NCI-H1694 (cell line): ENCODE results near the gene IBA57.
A peak's percentile ranks its signal among the peaks of the same experiment; 100 is the strongest.

ENCODE experiments used
- DNase-seq: peaks from one replicate; lab custom pipeline; 2025; lab: John Stamatoyannopoulos, UW

IBA57 gene

DNA sequence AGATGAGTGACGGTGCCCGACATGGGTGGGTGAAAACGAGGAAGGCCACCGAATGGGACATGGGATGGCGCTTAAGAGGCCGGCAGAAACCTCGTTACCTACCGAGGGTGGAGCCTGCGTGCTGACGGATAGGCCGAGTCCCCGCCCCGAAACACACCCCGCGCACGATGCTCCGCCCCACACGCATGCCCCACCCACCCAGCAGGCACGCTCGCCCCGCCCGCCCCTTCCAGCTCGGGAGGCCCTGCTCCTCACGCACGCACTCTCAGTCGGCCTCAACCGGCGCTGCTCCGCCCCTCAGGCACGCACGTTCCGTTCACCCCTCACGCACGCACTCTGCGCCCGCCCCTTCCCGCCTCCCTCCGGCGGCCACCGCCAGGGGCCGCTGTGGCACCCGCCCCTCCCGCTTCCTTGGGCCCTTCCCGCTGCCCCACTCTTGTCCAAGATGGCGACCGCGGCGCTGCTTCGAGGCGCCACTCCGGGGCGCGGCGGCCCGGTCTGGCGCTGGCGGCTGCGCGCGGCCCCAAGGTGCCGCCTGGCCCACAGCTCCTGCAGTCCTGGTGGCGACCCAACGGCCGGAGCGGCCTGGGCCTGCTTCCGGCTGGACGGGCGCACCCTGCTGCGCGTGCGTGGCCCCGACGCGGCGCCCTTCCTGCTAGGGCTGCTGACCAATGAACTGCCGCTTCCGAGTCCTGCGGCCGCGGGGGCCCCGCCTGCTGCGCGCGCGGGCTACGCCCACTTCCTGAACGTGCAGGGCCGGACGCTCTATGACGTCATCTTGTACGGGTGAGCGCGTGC lies at the start of gene IBA57:
IBA57 (plus strand) TSS at position 433 of the 798 bp plus-strand sequence; CDS start at position 446, 13 bp downstream.
- DNase-seq: peak; percentile 94

DNA sequence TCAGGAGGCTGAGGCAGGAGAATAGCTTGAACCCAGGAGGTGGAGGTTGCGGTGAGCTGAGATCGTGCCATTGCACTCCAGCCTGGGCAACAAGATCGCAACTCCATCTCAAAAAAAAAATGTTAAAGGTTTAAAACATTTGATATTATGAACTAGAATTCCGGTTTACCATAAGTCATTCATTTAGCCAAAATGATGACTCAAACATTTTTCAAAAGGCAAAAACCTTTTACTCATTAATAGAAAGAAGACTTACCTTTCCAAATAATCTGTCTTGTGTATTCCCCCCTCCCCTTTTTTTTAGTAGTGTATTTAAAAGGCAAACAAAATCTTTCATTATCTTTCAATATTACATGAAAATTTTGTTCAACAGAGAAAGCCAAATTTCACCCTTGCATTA lies 48.3 kb upstream of the IBA57 start:
- no peak for DNase-seq

DNA sequence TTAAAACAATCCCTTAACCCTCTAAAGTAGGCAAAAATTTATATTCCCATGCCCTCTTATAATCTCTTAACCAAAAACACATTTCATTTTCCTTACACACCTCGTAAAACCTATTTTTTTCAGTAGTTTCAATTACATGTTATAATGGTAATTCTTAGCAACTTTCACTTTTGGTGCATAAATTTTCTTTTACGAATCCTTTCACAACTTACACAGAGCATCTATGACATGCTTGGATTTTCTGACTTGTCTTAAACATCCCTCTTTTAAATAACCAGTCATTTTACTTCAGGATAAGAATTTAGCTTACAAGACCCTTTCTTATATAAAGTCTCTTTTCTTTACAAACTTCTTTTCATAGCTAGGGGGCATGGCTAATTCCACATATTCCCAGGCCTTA lies 47.6 kb upstream of the IBA57 start:
- DNase-seq: no peak

DNA sequence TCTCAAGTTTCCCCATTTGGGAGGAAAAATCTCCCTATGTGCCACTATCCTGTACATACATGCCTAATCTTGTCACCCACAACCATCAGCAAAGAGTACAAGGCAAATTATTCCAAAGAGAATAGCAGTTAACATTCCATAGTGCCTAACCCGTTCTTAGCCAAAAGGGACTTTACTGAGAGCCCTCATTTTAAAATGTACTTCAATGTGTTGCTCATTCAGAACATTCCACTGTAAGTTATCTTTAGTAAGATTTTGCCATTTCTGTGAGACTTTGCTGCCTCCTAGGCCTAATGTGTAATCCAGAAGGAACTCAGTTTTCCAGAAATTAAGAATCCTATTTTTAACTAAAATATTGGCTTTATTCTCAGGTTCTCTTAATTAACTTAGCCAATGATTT lies 45.3 kb upstream of the IBA57 start:
- no peak for DNase-seq

DNA sequence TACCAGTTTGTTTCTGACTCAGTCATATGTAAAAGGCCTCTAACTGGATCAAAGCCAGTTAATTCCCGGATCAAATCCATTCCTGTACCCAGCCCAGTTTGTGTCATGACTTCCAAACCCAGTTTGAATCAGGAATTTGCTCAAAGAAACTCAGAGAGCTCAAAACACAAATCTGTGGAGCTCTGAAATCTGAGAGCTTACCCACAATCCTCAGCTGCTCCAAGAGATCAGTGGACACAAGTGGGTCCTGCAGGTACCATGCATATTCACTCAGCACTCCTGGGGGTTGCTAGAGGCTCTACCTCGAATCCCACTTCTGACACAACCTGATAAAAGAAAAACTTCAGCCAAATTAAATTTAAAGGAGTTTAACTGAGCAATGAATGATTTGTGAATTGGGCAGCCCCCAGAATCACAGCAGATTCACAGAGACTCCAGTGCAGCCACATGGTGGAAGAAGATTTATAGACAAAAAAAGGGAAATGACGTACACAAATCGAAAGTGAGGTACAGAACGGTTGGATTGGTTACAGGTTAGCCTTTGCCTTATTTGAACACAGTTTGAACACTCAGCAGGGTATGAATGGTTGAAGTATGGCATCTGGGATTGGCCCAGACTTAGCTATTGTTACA lies 44.6 kb upstream of the IBA57 start:
- DNase-seq: no peak

DNA sequence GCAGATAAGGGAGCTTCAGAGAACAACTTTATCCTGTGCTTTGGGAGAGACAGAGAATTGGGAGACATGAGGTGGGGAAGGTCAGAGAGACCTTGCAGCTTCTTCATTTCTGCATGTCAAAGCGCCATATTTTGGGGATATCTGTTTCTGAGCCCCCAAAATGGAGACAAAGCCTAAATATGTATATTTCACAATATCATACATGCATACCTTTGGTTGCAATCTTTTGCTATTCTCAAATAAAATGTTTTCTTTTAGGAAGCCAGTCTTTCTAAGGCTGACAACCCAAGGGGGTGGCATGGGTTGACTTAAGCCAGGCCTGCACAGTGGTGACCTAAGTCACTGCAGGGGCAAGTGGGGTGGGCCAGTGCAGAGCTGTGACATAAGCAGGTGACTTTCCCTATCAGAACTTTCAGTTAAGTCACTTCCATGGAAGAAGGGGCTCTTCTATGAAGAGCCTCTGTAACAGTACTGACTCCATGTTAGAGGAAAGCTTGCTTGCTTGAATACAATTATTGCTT lies 42.6 kb upstream of the IBA57 start:
- DNase-seq: no peak

DNA sequence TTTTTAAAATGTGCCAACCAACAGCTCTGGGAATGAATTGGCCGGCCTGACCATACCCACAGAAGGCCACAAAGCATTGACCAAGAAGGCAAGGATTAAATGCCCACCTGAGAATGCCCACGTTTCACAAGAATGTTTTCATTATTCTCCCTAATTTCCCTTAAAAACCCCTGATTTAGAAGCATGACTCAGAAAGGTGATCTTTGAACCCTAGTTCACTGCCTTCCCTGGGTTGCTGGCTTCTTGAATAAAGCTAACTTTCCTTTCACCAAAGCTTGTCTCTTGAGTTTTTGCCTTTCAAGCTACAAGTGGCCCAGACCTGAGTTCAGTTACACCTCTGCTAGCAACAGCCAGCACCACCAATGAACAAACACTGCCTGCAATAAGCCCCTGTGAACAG lies 42.1 kb upstream of the IBA57 start:
- DNase-seq: no peak

DNA sequence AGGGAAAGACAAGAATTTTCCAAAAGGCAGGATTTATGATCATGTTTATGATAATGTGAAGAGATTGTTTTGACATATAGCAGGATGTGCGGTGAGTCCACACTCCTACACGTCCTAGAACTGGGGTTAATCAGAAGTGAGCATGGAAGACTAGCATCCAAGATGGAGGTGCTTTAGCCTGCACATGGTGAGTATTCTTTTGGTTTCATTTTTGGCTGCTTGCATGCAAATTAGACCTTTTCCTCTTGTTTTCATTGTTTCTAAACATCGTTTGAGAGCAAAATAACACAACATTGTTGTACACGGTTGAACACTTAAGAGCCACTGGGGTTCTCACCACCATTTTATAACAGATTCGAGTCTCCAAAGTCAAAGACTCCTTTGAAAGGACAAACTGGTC lies 40.4 kb upstream of the IBA57 start:
- no peak for DNase-seq

DNA sequence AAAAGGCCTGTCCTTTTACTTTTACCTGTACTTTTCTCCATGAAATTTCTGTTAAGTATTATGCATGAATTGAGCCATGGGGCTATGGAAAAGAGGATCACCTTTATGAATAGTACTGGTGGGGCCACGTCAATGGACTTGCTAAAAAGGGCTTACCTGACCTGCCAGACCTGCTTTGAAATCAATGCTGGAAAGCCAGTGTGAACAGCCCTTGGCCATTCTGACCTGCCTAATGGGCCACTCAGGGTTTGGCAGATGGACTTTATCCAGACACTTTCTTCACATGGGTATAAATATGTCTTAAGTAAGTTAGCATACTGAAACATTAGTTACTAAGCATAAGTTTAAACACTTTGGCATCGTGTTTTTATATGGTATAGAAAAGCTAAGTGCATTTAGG lies 33.8 kb upstream of the IBA57 start:
- no peak for DNase-seq

DNA sequence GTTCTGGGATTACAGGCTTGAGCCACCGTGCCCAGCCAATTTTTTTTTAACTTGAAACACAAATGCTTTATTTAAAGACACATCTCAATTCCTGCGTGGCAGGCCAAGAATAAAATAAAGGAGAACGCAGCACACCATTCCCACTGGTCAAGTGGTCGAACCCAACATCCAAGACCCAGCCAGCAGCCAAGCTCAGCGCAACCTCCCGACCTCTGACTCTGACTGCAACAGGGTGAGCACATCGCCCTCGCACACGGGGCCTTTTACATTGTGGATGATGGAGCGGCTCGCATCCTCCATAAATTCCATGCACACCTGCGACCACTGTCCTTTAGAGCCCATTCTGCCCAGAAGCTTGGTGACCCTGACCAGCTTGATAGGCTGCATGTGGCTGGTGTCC lies 31.0 kb upstream of the IBA57 start:
- DNase-seq: no peak

DNA sequence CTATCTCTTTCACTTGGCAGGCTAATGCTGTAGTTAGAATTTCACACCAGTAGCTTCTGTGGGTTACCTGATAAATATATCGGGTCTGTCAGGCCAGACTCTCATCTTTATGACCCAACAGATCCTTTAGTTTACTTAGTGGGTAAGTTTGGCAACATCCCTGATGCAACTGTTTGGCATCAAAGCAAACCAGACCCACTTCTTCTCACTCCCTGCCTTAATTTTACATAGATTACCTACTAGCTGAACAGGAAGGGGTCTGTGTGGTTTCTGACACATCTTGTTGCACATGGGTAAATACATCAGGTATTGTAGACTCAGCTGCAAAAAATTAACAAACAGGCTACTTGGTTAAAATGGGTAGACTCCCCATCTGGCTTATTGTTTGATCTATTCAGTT lies 28.7 kb upstream of the IBA57 start:
- no peak for DNase-seq

DNA sequence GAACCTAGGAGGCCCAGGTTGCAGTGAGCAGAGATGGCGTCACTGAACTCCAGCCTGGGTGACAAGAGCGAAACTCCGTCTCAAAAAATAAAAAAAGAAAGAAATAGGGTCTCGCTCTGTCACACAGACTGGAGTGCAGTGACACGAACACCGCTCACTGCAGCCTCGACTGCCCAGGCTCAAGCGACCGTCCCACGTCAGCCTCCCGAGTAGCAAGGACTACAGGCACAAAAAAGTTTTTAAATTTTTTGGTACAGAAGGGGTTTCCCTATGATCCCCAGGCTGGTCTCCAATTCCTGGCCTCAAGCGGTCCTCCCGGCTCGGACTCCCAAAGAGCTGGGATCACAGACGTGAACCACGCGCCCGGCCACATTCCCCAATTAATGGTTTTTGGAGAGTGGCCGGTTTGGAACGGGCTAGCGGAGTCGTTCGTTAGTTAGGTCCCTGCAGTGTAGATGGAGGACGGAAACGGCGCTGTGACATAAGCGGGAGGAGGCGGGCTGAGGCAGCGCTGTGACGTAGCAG lies 26.1 kb upstream of the IBA57 start:
- DNase-seq: no peak

DNA sequence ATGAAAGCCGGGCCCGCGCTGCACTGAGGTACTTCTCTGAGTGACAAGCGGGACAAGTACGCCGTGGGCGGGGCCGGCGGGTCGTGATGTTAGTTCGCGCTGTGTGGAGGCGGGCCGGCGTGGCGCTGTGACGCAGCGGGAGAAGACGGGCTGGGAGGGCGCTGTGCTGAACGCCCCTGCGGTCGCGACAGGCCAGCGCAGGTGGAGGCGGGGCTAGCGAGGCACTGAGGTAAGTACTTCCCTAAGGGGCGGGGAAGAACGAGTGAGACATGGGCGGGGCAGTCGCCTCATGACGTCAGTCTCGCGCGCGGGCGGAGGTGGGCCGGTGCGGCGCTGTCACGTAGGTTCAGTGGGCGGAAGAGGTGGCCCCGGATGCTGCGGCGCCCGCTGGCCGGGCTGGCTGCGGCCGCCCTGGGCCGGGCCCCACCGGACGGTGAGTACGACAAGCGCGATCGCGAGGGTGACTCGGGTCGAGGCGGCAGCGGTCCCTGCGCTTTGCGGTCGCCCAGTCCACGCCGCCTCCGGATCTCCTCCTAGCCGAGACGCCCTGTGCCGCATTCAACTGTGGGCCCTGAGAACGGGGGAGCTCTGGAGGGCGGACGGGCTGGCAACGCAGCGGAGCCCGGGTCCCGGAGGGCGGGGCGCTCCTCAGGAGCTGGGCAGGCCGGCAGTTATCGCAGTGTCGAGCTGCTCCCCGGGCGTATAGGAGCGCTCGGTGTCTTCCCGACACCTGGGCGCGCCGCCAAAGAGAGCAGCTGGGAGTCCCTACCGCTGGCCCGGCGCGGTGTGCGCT lies 25.5 kb upstream of the IBA57 start, which contains the start of gene GUK1:
GUK1 (plus strand) TSS at position 349 of the 793 bp plus-strand sequence; CDS start at position 373, 24 bp downstream.
- DNase-seq: peak; percentile 98

DNA sequence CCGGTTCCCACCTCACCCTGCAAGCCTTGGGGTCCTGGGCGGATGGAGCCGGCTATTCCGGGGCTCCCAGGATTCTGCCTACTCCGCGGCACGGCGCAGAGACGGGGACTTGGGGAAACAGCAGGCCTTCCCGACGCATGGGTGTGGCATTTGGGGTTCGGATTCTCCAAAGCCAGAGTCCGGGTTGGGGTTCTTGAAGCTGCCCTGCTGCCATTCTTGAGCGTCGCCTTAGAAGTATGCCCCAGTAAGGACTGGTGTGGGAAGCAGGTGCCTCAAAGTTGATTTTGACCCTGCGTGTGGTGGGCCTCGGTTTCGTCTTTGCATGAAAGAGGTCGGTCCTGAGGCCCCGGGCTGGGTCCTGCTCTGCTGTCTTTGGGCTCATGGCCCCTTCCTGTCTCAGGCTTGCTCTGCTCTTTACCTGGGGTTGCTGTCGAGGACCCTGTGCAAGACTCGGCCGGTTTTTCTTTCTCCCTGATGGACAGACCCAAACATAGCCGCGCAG lies 24.8 kb upstream of the IBA57 start:
- no peak for DNase-seq

DNA sequence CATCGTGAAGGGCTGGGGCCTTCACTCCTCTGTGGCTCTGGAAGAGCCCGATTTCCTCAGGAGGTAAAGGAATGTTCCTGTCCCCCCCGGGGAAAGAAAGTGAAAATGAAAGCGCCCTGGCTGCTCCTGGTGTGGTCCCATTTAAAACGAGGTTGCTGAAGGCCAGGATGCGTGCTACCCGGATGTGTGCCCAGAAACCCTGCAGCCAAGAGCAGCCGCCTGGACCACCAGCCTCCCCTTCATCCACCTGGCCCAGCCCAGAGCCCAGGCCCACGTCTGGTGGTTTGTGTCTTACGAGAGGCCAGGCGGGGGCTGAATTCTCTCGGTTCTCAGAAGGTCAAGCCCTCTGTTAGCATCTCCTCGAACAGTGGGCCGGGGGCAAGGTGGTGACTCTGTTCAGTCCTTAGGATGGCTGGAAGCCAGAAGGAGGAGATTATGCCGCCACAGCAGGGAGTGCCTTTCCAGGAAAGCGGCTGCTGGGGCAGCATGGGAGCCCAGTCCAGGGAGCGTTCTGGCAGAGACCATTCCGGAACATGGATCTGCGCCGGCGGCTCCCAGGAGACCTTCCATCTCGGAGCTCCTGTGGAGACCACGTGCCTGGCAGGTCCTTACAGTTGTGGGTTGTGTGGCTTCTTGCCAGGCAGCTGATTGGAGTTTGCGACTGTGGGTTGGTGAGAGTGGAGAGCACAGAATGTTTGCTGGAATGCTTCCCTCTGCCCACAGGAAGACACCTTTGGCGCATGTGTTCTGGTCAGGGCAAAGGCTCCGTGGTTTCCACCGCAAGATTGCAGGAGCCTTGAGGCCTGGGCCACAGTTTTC lies 24.2 kb upstream of the IBA57 start:
- DNase-seq: no peak

DNA sequence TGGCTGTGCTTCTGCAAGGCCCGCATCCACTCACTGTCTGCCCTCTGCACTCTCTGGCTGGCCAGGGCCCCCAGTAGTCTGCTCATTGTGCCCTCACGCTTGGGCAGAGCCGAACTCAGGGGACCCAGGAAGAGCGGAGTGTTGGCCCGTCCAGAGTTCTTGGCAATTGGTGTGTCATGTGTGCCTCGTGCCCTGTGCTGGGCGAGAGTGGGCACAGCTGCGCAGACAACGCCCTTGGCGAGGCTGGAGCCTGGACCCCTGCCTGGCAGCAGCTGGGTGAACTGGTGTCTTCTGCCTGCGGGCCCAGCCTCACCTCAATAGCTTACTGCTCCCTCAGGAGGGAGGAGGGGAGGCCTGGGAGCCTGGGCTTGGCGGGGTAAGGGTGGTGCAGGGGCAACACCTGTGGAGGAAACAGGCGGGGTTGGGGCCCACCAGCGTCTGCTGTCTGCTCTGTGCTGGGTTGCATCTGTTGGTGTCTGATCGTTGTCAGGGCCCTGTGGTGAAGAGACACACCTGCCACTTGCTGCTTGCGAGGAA lies 23.4 kb upstream of the IBA57 start:
- DNase-seq: no peak

DNA sequence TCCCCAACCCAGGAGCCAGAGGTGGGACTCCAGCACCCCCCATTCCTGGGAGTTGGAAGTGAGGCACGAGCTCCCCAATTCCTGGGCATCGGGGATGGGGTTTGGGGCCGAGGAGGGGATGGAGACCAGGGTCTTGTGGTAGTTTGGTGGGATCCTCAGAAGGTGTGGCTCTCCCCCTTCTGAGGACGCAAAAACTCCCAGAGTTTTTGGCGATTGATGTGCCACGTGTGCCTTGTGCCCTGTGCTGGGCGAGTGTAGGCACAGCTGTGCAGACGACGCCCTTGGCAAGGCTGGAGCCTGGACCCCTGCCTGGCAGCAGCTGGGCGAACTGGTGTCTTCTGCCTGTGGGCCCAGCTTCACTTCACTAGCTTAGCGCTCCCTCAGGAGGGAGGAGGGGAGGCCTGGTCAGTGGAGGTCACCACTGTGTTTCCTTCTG lies 22.9 kb upstream of the IBA57 start:
- no peak for DNase-seq

DNA sequence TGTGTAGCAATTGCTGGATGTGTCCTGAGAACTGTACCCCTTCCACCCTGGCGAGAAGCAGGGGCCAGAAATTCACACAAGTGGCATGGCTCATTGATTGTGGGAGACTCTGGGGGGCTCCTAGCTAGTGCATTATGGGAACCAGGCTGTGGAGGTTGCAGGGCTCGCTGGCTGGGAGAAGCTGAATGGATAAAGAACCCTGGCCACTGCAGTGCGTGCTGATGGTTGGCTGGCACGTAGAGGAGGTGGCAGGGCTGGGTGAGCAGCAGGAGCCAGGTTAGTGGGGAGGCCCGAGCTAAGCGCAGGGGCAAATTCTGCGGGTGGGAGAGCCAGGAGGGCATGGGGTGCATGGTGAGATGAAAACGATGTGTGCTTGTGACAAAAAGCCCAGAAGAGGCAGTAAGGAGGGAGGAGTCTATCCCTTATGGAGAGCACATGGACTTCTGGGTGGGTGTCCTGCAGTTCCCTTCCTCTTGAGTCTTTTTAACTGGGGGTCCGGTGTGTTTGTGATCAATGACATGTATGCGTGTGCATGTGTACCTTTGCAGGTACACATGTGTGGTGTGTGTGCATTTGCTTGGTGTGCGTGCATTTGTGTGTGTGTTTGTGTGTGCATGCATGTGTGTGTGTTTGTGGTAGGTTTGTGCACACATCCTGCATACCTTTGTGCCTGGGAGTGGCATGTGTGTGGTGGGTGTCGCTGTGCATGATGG lies 22.0 kb upstream of the IBA57 start:
- no peak for DNase-seq

DNA sequence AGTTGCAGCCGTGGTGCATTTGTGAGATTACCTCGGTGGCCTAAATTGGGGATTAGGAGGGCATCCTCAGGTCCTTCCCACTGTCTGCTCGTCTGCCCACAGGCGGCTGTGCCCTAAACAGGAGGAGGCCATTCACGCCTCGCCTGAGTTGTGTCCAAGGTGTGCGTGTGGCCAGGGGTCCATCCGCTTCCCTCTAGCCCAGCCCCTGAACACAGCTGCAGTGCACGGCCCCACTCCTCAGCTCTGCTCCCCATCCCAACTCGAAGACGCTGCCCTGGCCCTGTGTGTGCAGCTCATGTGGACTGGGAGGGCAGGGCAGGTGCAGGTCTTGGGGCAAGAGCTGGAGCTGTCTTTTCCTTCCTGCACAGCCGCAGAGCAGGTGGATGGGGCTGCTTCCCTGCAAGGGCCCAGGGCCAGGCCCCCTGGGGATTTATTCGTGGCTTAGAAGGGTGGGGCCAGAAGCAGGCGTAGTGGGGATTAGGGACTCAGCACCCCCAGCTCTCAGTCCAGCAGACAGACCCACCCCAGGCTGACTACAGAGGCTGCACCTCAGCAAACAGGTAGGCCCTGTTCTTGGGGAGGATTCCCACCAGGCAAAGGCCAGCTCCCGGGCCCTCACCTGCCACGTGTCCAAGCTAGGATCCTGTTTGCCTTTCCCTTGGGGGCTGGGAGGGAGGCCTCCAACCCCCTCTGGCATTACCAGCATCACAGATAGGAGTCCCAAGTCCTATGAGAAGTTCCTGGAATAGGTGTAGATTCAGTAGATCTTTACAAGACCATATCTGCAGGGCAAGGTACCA lies 21.2 kb upstream of the IBA57 start:
- no peak for DNase-seq

DNA sequence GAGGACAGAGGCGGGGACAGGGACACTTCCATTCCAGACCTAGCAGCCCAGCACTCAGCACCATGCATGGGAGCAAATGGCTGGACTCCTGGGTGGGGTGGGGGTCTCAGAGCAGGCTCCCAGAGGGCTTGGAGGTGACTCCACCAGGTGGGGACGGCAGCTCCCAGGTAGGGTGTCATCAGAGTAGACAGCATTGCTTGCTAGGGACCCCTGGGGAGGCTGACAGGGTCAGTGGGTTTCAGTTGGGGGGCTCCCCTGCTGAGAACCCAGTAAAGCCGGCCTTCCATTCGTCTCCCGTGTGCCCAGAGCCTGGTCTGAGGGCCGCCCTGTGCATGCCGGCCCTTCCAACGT lies 20.6 kb upstream of the IBA57 start:
- DNase-seq: no peak
